Renal pelvis (tissue), 4 donors: Measurements from ENCODE around the gene MAD2L2. TPM values are rescaled to one million over a fixed set of nuclear protein-coding genes. Genes with fewer than 3 reads are reported as not detected.

ENCODE experiments used
- DNase-seq: peaks from one replicate; pipeline ENCODE4 v3.0.0-alpha.2; 2013
- polyA plus RNA-seq, 3 donors: library from polyadenylated mRNA; unstranded; fragments of 120-200 nt; gene quantifications; one replicate each; pipeline ENCODE4 v1.2.1, GENCODE V29; 2013; ENCODE audit not compliant: insufficient read length in 3 of 3

The MAD2L2 gene
- polyA plus RNA-seq, 3 donors = 42.4 to 57.4 (median 52.0) TPM

DNA sequence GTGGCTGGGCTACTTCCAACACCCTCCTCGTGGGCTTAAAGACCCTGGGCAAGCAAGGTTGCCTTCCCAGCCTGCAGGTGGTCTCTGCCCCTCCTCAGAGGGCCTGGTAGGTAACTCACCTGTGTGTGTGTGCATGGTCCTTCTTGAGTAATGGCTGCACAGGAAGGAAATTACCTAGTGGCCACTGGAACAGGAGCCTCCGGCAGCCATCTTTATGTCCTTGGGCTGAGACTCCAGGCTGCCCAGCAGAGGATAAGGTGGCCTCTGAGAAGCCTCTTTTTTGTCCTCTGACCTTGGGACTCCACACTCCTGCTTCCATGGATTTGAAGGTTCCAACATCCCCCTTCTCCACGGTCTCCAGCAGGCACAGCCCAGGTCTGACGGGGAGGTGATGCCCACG is 30.5 kb upstream of the MAD2L2 start:
- DNase-seq = no peak

DNA sequence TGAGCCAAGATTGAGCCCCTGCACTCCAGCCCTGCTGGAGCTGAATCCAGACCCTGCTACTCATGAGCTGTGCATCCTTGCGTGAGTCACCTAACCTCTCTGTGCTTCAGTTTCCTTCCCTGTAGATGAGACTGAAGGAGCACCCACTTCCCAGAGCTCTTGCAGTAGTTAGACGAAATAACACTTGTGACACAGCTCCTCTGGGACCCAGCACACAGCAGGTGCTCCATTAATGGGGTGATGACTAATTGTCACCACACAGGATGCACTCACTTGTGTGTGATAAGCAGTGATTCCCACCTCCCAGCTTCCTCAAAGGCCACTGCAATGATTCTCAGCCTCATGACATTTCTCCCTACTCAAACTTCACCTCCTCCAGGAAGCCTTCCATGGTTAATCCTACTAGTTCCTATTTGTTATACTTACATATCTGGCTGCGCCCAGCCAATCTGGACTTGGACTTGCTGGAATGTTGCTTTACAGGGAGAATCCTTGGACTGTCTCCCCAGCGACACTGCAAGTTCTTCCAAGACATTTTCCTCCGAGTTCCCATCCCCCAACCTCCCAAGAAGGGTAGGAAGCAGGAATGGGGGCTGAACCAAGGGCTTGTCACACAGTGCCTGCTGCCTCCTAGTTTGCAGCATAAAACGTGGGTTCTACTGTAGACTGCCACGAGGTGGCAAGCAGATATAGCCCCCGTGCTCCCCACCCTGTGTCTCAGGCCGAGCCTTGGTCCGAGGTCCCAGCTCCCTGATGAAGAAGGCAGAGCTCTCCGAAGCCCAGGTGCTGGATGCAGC is 27.8 kb upstream of the MAD2L2 start:
- no peak for DNase-seq

DNA sequence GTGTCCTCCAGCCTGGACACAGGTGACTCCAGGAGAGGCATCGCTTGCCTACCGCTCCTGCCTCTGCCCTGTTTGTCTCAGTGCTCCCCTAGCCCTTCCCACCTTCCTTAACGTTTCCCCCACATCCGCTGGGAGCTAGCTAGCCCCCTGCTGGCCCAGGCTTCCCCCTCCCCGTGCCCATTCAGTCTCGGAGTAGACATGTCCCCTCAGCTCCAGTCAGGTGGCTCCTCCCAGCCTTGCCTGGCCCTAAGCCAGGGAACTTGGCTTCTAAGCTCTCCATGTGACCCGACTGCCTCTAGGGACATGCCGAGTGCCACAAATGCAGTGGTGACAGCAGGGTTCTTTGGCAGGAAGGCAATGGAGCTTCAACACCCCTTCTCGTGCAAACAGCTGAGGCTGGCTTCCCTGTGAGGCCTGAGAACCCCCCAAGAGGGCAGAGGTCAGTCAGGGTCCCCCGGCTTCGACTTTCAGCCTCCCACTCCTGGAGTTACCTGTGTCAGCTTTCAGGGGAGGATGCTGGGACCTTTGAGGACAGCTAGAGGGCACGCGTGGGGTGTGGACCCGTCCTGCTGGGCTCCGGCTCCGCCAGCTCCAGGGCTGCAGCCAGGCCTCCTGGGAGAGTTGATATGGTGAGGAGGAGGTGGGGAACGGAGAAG is 26.8 kb upstream of the MAD2L2 start:
- DNase-seq = no peak

DNA sequence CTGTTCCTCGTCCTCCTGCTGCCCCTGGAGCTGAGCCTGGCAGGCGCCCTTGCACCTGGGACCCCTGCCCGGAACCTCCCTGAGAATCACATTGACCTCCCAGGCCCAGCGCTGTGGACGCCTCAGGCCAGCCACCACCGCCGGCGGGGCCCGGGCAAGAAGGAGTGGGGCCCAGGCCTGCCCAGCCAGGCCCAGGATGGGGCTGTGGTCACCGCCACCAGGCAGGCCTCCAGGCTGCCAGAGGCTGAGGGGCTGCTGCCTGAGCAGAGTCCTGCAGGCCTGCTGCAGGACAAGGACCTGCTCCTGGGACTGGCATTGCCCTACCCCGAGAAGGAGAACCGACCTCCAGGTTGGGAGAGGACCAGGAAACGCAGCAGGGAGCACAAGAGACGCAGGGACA is 25.3 kb upstream of the MAD2L2 start:
- no peak for DNase-seq

DNA sequence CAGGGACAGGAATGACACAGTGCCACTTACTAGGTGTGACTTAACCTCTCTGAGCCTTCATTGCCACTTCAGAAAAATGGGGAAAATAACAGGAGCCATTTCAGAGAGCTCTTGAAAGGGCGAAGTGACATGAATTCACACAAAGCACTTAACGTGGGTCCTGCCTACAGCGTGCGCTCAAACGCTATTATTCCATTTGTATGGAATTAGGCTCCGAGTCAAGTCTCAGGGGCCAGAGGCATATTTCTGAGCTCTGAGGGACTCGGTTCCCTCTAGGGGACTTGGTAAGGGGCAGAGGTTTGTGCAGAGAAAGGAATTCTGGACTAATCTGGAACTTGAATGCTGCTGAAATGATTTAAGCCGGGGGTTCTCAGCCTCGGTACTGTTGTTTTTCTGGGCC is 24.6 kb upstream of the MAD2L2 start:
- no peak for DNase-seq

DNA sequence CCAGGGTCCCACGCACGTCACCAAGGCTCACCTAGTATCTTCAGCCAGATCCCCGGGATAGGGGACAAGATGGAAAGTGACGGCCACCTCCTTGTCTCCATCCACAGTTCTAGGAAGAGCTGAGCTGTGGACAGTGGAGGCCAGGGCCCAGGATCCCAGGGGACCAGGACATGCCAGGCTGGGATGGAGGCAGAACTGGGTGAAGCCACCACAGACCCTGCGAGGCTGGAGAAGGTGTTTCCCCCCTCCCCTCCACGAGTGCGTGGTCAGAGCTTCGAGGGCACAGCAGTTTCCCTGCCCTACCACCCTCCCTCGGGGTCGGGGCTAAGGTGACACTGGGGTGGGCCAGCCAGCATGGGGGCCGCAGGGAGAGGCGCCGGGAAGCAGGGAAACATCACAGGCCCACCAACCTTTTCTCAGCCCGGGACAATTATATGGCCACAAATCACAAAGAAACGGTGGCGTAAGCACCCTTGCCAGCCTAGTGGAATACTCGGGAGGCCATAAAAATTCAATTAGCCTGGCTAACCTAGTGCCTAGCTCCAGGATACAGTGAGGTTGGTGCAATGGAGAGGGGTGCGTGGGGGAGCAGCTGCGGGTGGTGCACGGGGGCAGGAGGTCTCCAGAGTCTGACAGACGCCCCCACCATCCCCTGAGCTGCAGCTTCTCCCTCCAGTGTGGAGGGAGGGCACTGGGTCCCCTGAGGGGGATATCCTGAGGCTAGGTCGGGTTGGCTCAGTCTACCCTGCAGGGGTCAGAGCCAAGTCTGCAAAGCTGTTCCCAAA is 23.9 kb upstream of the MAD2L2 start:
- no peak for DNase-seq

DNA sequence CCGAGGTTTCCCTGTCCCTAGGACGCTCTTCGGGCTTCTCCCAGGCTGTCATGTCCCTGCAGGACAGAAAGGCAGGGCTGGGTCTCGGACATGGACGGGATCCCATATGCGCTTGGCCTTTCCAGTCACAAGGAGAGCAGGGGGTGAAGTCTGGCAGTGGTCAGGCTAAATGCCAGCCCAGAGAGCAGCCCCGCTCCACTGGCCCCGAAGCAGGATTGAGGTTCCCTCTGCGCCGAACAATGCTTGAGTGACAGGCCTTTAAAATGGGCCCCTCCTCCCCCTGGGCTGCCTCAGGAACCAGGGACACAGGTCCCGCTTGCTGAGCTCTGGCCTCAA is 23.2 kb upstream of the MAD2L2 start:
- no peak for DNase-seq

DNA sequence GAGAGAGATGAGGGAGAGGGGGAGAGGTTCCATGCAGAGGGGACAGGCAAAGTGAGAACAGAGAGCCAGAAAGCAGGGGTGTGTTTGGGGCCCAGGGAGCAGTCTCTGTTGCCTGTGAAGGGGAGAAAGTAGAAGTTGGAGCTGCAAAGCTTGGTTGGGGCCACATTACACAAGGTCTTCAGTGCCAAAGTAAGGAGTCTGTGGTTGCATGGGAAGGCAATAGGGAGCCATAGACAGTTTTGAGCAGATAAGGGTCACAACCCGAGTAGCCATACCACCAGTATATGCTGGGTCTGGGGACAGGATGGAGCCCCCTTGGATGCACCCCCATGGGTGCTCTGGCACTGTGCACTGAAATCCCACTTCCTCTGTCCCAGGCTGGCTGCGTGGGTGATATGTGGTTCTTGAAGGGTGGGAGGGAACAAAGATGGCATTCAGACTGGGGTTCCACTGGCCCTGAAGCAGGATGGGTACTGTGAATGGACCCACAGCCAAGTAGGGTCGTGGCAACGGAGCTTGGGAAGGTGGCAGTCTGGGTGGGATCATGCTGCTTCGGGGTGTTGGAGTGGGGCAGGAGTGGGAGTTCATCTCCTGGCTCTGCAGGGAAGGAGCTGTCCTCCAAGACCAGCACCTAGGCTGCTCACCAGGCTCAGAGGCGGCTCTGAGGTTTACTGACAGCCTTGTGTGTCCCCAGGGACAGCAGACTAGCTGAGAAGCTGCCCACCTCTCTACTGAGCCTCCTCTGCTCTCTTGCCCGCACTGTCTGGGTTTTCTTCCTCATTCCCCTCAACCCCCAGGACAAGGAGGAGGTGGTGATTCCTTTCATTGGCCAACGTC is 22.6 kb upstream of the MAD2L2 start:
- DNase-seq = no peak

DNA sequence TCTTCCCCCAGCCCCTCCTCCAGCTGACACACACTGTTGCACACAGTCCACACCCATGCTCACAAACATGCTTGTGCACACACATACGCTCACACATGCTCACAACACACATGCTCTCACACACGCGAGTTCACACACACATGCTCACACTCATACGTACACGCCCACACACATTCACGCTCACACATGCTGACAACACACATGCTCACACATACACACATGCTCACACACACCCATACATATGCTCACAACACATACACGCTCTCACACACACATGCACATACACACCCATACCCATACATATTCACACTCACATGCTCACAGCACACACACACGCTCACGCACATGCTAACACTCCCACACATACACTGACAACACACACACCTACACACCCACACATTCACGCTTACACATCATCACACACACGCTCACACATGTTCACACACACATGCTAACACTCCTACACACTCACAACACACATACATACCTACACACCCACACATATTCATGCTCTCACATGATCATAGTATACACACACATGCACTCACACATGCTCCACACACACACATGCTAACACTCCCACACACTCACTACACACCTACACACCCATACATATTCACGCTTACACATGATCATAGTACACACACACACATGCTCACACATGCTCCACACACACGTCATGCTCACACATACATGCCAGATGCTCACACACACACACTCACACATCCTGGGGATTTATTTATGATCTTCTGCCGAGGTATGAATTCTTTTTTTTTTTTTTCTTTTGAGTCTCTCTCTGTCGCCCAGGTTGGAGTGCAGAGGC is 21.2 kb upstream of the MAD2L2 start:
- no peak for DNase-seq

DNA sequence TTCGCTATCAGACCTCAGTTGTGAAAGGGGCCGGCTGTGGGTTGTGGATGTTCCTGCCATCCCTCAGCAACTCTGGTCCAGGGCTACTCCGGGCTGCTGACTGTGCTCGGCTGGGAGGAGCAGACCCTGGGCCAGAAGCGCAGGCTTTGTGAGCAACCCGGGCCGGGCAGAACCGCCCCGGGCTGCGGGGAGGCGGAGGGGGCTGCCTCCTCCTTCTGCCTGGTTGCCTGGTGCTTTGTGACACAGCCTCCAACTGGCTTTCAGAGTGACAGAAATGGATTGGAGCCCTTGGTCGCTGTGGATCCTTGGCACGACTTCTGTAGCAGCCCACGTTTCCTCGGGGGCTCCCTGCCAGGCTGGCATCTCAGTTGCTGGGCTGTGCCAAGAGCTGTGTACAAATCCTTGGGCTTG is 20.6 kb upstream of the MAD2L2 start:
- no peak for DNase-seq

DNA sequence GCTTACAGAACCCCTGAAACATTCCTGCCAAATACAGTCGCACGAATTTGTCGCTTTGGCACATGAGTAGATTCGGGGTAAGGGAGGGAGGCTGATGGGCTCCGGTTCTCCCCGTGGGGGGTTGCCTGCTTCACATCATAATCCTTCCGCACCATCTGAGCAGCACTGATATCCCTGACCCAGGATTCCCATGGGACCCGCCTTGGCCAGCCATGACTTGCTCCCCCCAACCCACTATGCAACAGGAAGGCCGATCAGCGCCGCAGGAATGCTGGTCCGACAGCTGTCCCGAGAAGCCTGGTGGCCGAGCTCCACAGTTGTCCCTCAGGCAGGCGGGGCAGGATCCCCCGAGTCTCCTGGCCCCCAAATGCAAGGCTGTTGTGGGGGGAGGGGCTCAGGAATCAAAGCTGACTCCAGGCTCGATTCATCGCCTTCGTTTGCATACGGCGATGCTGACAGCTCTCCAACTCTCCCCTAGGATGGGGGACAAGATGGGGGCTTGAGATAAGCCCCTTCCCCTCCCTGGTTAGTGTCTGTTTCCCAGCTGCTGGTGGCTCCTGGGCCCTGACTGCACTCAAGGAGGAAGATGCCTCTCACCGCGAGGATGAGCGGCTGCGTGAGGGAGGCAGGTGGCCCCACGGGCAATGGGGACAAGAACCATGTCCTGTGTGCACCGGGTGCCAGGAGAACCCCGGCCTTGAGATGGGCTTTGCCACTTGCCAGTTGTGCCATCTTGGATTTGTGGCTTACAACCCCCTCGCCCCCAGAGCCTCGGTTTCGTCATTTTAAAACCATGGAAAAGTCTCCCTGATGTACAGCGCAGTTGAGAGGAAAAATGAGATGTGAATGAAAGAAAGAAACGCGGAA is 19.9 kb upstream of the MAD2L2 start:
- no peak for DNase-seq

DNA sequence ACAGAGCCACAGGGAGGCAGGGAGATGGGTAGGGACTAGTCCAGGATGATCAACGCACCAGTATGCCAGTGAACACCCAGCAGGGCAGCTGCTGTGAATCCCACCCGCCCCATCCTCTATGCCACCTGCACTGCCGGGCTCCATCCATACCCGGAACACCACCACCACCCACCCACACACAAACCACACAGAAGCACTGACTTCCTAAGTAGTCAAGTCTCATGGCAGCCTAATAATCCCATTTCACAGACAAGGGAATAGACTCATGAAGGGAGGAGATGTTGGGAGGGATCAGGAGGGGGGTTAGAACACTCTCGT is 16.9 kb upstream of the MAD2L2 start:
- DNase-seq = no peak

DNA sequence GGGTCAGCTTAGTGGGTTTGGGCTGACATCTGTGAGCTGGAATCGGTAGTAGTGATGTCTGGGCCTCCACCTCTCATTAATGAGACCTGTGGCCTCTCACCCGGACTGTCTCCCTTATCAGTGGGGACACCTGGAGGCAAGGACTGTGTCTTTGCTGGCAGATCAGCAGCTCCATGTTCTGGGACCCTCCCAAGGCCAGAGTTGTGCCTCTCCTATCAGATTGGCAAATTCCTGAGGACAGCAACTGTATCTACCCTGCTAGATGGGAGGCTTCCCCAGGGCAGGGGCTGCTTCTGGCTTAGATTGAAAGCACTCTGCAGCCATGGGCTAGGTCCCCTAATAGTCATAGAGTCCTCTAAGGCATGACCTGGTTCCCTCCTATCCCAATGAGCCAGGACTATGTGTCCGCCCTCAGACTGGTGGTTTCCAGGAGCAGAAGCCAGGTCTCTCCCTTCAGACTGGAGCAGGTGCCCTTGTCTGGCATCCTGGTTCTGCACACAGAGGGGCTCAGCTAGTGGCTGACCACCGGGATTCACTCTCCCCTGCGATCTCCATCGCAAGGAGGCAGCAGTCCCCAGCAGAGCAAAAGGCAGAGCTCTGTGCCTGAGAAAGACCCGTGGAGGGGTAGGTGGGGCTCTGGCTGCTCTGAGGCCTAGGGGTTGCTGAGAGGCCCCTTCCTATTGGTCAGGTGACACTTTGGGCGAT is 16.4 kb upstream of the MAD2L2 start:
- DNase-seq = no peak

DNA sequence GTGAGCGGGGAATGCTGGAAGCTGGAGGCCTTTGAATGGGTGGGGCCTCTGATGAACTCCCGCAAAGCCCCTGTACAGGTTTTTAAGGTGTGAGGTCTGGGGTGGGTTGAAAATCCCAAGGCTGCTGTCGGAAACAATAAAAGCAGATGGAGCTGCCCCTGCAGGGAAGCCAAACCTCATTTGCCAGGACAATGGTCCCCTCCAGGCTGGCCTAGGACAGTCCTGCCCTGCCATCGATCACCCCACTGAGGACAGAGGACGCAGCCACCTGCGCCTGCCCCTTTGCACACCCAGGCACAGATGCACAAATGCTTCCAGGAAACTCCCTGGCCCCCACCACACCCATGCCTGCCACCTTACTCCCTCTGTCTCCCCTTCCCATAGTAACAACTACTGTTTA is 14.9 kb upstream of the MAD2L2 start:
- no peak for DNase-seq

DNA sequence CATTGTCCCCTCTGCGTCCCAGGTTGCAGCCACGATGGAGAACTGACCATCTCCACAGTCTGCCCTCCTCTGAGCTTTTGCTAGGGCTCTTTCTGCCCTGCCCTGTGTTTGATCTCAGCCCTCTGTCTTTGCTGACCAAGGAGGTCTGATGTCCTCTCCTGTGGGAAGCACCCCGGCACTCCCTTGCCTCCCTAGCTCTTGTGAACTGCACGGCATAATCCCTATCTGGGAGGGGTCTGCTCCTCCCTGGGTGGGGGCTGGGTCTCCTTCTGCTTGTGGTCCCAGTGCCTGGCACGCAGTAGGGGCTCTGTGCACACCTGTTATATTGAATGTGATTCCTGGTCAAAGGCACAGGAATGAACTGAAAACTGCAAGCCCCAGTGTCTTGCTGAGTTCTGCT is 13.0 kb upstream of the MAD2L2 start:
- DNase-seq = no peak

DNA sequence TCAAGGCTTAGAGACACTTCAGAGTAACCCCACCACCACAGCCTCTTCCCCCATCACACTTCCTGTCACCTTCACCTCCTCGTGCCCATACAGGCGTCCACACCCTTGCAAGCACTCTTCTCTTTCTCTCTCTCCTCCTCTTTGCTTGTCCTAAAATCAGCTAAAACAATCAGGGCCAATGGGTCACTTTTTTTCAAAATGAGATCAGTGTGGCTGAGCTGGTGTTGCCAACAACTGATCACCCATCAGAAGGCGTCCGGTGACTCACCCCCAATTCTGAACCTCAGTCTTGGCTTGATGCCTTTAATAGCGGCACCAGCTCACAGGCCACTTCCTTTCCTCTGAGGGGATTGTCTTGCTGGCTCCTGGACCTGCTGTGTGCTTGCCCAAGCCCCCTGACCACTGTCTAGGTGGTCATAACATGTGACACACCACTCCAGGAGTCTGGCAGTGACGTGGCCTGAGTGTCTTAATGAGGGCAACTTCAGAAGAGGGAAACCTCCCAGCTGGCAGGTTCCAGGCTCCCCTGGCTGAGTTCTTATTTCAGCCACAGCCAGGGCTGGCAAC is 12.2 kb upstream of the MAD2L2 start:
- DNase-seq = no peak

DNA sequence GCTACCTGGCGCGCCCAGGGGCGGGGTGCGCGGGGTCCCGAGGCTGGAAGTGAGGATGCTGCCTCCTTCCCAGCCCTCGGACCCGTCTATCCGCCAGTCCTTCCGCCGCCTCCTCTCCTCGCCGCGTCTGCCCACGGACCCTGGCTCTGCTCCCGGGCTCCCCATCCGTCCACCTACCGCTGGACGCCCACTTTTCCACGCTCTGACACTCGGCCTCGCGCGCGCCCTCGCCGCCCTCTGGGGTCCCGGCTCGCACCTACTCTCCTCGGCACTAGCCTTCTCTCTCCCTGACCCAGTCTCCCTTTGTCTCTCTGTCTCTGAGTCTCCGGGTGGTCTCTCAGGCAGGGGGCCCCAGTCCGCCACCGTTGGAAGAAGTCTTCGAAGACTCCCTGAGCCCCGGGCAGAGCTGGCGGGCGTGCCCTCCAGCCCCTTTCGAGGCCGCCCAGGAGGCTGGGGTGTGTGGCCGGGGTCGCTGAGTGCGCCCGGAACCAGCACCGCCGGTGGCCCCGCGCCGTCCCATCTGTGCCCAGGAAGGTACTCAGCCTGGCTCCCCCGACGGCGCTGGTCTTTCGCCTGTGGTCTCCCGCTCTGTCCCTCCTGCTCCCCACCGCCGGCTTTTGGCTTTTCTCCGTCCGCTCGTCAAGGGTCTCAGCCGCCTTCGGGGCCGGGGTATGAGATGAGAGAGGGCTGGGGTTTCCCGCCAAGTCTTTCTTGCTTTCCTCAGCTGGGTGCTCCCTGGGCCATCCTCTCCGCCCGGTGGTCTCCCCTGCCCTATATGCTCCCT is 11.2 kb upstream of the MAD2L2 start:
- DNase-seq = no peak

DNA sequence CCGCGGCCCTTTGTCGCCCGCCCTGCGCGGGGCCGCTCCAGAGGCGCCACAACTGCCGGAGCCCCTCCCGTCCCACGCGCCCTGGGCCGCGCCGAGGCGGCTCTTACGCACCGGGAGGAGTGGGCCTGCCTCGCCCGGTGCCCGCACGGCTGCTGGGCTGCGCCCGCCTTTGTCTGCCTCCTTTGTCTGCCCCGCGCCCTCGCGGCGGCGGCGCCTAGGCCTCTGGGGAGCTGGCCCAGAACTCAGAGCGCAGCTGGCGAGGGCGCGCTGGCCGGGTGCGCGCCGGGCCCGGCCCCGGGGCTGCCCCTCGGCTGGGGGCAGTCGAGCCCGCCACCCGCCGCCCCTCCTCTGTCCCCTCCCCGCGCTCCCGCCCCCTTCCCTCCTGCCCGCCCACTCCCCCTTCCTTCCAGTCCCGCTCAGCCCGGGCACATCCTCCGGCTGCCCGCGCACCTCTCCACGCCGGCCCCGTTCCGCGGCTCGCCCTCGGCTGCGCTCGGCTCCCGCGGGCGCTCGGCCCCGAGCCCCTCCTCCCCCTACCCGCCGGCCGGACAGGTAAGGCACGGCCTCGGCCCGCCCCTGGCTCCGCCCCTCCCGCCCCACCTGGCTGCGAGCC is 10.5 kb upstream of the MAD2L2 start, which contains the start of gene DRAXIN:
DRAXIN (plus strand) TSS at position 409 of the 613 bp plus-strand sequence. CDS start 14,549 bp downstream, outside the sequence.
- peak; percentile 45 for DNase-seq
